Activated T-cell treated with anti-CD3 and anti-CD28 coated beads, Interleukin-2, amount 50 U/mL, for 72 hours (primary cell): ENCODE results near the gene ACE. TPM values are rescaled to one million over a fixed set of nuclear protein-coding genes. Genes with fewer than 3 reads are reported as not detected.

ENCODE experiments used
- ATAC-seq, 2 donors: fragments of 150-1000 bp; cut with Tn5 transposase; replicated peaks in 1 of 2; 2 replicates each; pipeline ENCODE4 v1.10.0; 2021; ENCODE audit warnings: moderate library complexity in 2 of 2, mild to moderate bottlenecking in 1 of 2
- DNase-seq, 2 donors: peaks; one replicate each; pipeline ENCODE4 v3.0.0; 2021 to 2022; ENCODE audit warnings: mixed read lengths in 1 of 2
- H3K27ac Mint-ChIP-seq: one replicate; pipeline ENCODE4 v1.8.0; 2022; ENCODE audit warnings: mild to moderate bottlenecking, moderate library complexity, mixed read lengths
- H3K27me3 Mint-ChIP-seq: one replicate; pipeline ENCODE4 v1.8.0; 2022; ENCODE audit warnings: low read depth, mixed read lengths
- H3K36me3 Mint-ChIP-seq, 2 donors: one replicate each; pipeline ENCODE4 v1.8.0; 2022; ENCODE audit warnings: mixed read lengths in 2 of 2, mild to moderate bottlenecking in 1 of 2; ENCODE audit not compliant: insufficient read depth in 2 of 2
- H3K4me1 Mint-ChIP-seq: one replicate; pipeline ENCODE4 v1.8.0; 2022; ENCODE audit warnings: low read depth, mixed read lengths
- H3K4me3 Mint-ChIP-seq, 2 donors: one replicate each; pipeline ENCODE4 v1.8.0; 2022; ENCODE audit warnings: mild to moderate bottlenecking in 2 of 2, mixed read lengths in 2 of 2, moderate library complexity in 2 of 2
- H3K9me3 Mint-ChIP-seq, 2 donors: one replicate each; pipeline ENCODE4 v1.8.0; 2022; ENCODE audit warnings: mixed read lengths in 2 of 2
- total RNA-seq, 2 donors: library from RNA; stranded (reverse); gene quantifications; one replicate each; pipeline ENCODE4 v1.2.3, GENCODE V29; 2022

Gene ACE
- 1 to 10 TPM in 1 of 2 donors, under 1 TPM in 1; 0.58 to 2.5 TPM for total RNA-seq

DNA sequence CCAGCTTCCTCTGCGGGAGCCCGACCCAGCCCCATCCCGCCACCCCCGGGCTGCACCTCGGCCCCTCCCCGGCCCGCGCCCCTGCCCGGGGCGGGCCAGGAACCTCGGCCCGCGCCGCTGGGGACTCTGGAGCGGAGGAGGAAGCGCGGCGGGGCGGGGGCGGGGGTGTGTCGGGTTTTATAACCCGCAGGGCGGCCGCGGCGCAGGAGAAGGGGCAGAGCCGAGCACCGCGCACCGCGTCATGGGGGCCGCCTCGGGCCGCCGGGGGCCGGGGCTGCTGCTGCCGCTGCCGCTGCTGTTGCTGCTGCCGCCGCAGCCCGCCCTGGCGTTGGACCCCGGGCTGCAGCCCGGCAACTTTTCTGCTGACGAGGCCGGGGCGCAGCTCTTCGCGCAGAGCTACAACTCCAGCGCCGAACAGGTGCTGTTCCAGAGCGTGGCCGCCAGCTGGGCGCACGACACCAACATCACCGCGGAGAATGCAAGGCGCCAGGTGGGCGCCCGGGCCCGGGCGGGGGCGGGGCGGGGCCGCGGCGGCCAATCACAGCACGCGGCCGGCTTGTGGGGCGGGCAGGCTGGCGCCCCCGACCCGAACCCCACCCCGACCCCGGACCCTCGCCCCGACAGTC, at the start of gene ACE:
TSS of gene ACE (plus strand) at position 208 of the 626 bp plus-strand sequence. CDS start at position 242, 34 bp downstream.
- peak within 1 kb of the TSS; percentile 84 to 89 for H3K4me3 Mint-ChIP-seq
- H3K27me3 Mint-ChIP-seq, result peaks cover 34% of the 10 kb centered on the region
- no peaks in the 10 kb centered on the region for H3K9me3 Mint-ChIP-seq
- ATAC-seq (peak; percentile 72), DNase-seq (peak; percentile 42 to 46)
- peaks cover 9% of the 10 kb centered on the region for H3K4me1 Mint-ChIP-seq
- no peaks in the 10 kb centered on the region for H3K36me3 Mint-ChIP-seq
- H3K27ac Mint-ChIP-seq, result no peak within 1 kb of the TSS

DNA sequence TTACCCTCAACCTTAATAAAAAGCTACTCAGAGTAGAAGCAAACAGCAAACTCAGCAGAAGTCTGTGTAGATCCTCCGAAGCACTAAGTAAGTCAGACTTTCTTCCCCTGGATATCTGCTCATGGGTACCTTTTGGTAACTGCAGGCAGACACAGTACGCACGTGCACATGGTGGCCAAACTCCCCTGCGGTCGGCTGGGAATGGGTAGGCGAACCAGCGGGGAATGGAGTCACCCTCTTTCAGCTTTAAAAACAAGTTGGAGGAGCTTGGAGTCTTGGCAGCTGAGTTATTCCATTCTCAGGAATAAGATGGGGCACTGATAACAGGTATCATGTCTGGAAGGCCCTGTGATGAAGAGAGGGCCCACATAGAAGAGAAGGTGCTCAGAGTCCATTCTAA, 47.1 kb upstream of the ACE start:
- Mint-ChIP-seq H3K27me3 (no peaks in the 10 kb centered on the region), H3K27ac (no peak overlapping the region), H3K4me3 (no peak overlapping the region), H3K36me3 (no peaks in the 10 kb centered on the region), H3K4me1 (peaks cover 29% of the 10 kb centered on the region), H3K9me3 (no peaks in the 10 kb centered on the region)
- DNase-seq, result no peak
- no peak for ATAC-seq

DNA sequence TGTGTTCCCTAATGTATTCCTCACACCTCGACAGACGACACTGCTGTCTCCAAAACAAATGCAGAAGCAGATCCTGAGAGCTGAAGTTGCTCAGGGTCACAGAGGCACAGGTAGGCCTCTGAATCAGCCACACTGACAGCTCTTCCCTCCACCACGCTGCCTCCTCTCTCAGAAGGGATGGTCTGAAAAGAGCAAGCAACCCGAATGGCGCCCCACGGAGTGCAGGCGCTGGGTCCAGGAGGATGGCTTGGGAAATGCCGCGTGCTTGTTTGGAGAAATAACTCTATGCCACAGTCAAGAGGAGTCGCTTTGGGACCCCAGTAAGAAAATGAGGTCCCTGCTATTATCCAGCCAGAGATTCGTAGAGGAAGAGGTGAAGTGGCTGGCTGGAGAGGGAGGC, 46.6 kb upstream of the ACE start:
- Mint-ChIP-seq H3K27ac (no peak overlapping the region), H3K4me1 (peaks cover 32% of the 10 kb centered on the region), H3K36me3 (no peaks in the 10 kb centered on the region), H3K27me3 (no peaks in the 10 kb centered on the region), H3K9me3 (no peaks in the 10 kb centered on the region), H3K4me3 (no peak overlapping the region)
- DNase-seq, result no peak
- ATAC-seq, result no peak

DNA sequence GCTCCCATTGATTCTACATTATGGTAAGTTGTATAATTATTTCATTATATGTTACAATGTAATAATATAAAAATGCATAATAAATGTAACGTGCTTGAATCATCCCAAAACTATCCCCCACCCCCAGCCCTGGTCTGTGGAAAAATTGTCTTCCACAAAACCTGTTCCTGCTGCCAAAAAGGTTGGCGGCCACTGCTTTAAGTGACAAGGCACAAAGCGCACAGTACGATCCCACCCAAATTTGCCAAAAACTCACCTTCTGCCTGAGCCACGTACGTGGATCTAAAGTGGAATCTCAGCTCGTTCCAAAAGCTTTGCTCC, 45.3 kb upstream of the ACE start:
- no peaks in the 10 kb centered on the region for H3K9me3 Mint-ChIP-seq
- DNase-seq (no peak), ATAC-seq (no peak)
- peaks cover 29% of the 10 kb centered on the region for H3K4me1 Mint-ChIP-seq
- H3K27me3 Mint-ChIP-seq, result no peaks in the 10 kb centered on the region
- no peak overlapping the region for H3K4me3 Mint-ChIP-seq
- no peaks in the 10 kb centered on the region for H3K36me3 Mint-ChIP-seq
- H3K27ac Mint-ChIP-seq, result no peak overlapping the region

DNA sequence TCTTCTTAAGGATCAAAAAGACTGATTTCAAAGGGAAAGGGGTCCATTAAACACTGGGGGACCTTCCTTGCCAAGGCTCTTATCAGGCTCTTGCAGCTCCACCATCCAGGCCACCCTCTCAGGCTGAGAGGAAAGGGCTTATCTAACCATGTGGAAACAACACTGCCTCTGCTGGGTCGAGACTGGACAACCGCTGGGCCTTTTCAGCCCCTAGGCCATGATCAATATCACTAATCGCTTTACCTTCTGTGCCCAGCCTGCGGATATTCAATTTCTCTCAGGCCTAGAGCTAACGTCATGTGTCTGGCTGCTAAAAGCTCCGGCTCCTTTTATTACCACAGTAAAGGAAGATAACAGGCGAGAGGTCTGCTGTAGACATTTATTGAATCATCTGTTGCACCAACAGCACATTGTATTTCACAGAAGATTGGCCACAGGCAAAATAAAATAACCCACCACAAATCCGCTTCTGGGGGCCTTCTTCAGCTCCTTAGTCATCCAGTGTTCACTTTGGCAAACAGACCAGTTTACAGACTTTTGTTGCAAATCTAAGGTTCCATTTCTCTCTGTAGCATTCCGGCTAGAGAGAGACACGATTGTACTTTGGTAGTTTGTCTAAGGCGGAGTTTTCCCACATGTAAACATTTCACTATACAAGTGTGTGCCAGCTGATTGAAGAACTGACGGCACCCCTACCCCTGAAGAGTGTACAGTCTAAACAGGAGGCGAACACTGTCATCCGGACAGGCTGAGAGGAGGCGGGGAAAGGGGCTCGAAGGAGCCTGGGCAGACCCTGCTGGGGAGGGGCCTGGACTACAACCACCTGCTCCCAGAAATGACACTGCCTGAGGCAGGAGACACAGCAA, 44.7 kb upstream of the ACE start:
- peaks cover 23% of the 10 kb centered on the region for H3K4me1 Mint-ChIP-seq
- peak overlapping the region; percentile 44 for H3K27ac Mint-ChIP-seq
- no peaks in the 10 kb centered on the region for H3K27me3 Mint-ChIP-seq
- DNase-seq, result no peak
- no peak for ATAC-seq
- no peak overlapping the region for H3K4me3 Mint-ChIP-seq
- no peaks in the 10 kb centered on the region for H3K36me3 Mint-ChIP-seq
- no peaks in the 10 kb centered on the region for H3K9me3 Mint-ChIP-seq

GRCh38 chr17:63433746-63434591, 42.9 kb upstream of the ACE start:
- Mint-ChIP-seq H3K27ac (no peak overlapping the region), H3K4me1 (peaks cover 15% of the 10 kb centered on the region), H3K4me3 (no peak overlapping the region), H3K27me3 (no peaks in the 10 kb centered on the region), H3K36me3 (no peaks in the 10 kb centered on the region), H3K9me3 (no peaks in the 10 kb centered on the region)
- ATAC-seq, result no peak
- DNase-seq, result no peak

DNA sequence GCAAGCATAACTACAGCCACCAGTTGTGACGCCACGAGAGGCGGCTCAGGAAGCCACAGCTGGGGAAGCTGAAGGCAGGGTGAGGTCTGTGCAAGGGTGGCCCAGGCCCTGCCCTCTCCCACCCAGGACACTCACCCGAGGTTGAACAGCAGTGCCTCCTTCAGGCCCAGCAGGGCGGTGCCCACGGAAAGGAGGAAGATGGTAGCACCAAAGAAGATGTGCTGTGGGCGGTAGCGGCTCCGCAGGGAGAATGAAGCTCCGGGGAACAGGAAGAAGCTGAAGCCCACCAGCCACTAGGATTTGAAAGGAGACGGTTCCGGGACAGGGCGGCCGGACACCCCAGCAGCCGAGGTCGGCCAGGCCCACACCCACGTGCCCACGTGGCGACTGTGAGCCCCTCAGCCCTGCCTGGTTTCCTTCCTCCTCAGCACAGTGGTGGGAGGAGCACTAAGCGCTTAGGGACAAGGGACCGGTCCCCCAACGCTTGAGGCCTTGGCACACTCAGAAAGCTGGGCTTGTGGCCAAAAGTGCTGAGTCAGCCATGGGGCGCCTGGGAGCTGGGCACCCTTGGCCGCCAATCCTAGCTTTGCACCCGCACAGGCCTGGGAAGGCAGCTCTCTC, 41.8 kb upstream of the ACE start:
- Mint-ChIP-seq H3K9me3 (no peaks in the 10 kb centered on the region), H3K36me3 (no peaks in the 10 kb centered on the region), H3K4me3 (peak overlapping the region; percentile 27 to 54), H3K27me3 (no peaks in the 10 kb centered on the region), H3K4me1 (peaks cover 26% of the 10 kb centered on the region), H3K27ac (peak overlapping the region; percentile 73)
- DNase-seq, result peak; percentile 23 to 40
- ATAC-seq, result peak; percentile 67 to 74

- no peaks in the 10 kb centered on the region for H3K36me3 Mint-ChIP-seq
- H3K9me3 Mint-ChIP-seq, result no peaks in the 10 kb centered on the region
- ATAC-seq, result no peak
- no peaks in the 10 kb centered on the region for H3K27me3 Mint-ChIP-seq
- DNase-seq, result no peak
- no peak overlapping the region for H3K27ac Mint-ChIP-seq
- H3K4me3 Mint-ChIP-seq, result no peak overlapping the region
- peaks cover 34% of the 10 kb centered on the region for H3K4me1 Mint-ChIP-seq
Observed at GRCh38 chr17:63435681-63436522, 41.0 kb upstream of the ACE start.

GRCh38 chr17:63436523-63437110, 40.2 kb upstream of the ACE start:
- H3K9me3 Mint-ChIP-seq, result no peaks in the 10 kb centered on the region
- H3K27ac Mint-ChIP-seq, result no peak overlapping the region
- no peak overlapping the region for H3K4me3 Mint-ChIP-seq
- H3K36me3 Mint-ChIP-seq, result no peaks in the 10 kb centered on the region
- H3K4me1 Mint-ChIP-seq, result peaks cover 35% of the 10 kb centered on the region
- DNase-seq (no peak), ATAC-seq (no peak)
- no peaks in the 10 kb centered on the region for H3K27me3 Mint-ChIP-seq

GRCh38 chr17:63437287-63438091, 39.4 kb upstream of the ACE start:
- DNase-seq (no peak), ATAC-seq (no peak)
- H3K36me3 Mint-ChIP-seq, result no peaks in the 10 kb centered on the region
- H3K27ac Mint-ChIP-seq, result no peak overlapping the region
- peaks cover 37% of the 10 kb centered on the region for H3K4me1 Mint-ChIP-seq
- no peaks in the 10 kb centered on the region for H3K9me3 Mint-ChIP-seq
- H3K27me3 Mint-ChIP-seq, result no peaks in the 10 kb centered on the region
- H3K4me3 Mint-ChIP-seq, result no peak overlapping the region
